PC-9 (cell line): Measurements from ENCODE around the gene YEATS4. TPM values are rescaled to one million over a fixed set of nuclear protein-coding genes. Genes with fewer than 3 reads are reported as not detected.

Source experiments
- BruUV-seq: library from RNA; stranded (reverse); fragments of 400-500 nt; replicated peaks from 2 replicates; lab custom pipeline; 2021; lab: Mats Ljungman, UMichigan
- CTCF ChIA-PET: fragments of 300-600 bp; sonication (Branson Sonifier 250); formaldehyde crosslinking; loops from one replicate; lab custom pipeline; 2022; ENCODE audit warnings: antibody characterized with exemption; lab: Charles Lee
- POLR2A ChIA-PET: fragments of 300-600 bp; sonication (Branson Sonifier 250); formaldehyde crosslinking; loops from one replicate; lab custom pipeline; 2022; ENCODE audit warnings: antibody characterized with exemption; ENCODE audit not compliant: unreplicated experiment; lab: Charles Lee
- DNase-seq, 2 experiments: peaks; one replicate each; pipeline versions ENCODE4 v3.0.0 to v3.0.0-alpha.2; 2015 to 2022; ENCODE audit warnings: mixed read lengths in 1 of 2
- H2AFZ ChIP-seq: fragments of 200-600 bp; sonication (generic); 2 replicates; pipeline ENCODE4 v1.8.1; 2017; ENCODE audit warnings: antibody characterized with exemption
- H3F3A ChIP-seq: fragments of 200-600 bp; sonication (generic); 2 replicates; pipeline ENCODE4 v1.8.1; 2017; ENCODE audit warnings: antibody characterized with exemption, mild to moderate bottlenecking, low read depth; ENCODE audit not compliant: insufficient read depth
- H3K27ac ChIP-seq: fragments of 200-600 bp; sonication (generic); 2 replicates; pipeline ENCODE4 v1.6.1; 2016; ENCODE audit warnings: mixed run types
- H3K27me3 ChIP-seq: fragments of 200-600 bp; sonication (generic); 2 replicates; pipeline ENCODE4 v1.6.1; 2016; ENCODE audit warnings: low read depth, mixed run types; ENCODE audit not compliant: insufficient read depth
- H3K36me3 ChIP-seq: fragments of 200-600 bp; sonication (generic); 2 replicates; pipeline ENCODE4 v1.6.1; 2016; ENCODE audit warnings: low read depth, mixed run types
- H3K4me1 ChIP-seq: fragments of 200-600 bp; sonication (generic); replicated peaks from 2 replicates; pipeline ENCODE4 v1.6.1; 2016; ENCODE audit warnings: mixed run types; ENCODE audit not compliant: insufficient read depth
- H3K4me2 ChIP-seq: fragments of 200-600 bp; sonication (generic); 2 replicates; pipeline ENCODE4 v1.6.1; 2017; ENCODE audit warnings: mixed run types
- H3K4me3 ChIP-seq: fragments of 200-600 bp; sonication (generic); 2 replicates; pipeline ENCODE4 v1.6.1; 2016; ENCODE audit warnings: mixed run types
- H3K79me2 ChIP-seq: fragments of 200-600 bp; sonication (generic); 2 replicates; pipeline ENCODE4 v1.6.1; 2017; ENCODE audit warnings: low read depth, mixed run types
- H3K9me2 ChIP-seq: fragments of 200-600 bp; sonication (generic); 2 replicates; pipeline ENCODE4 v1.8.1; 2017; ENCODE audit warnings: mild to moderate bottlenecking; ENCODE audit not compliant: insufficient read depth
- H3K9me3 ChIP-seq: fragments of 200-600 bp; sonication (generic); 2 replicates; pipeline ENCODE4 v1.8.1; 2016; ENCODE audit warnings: low read depth; ENCODE audit not compliant: insufficient read depth
- H4K20me1 ChIP-seq: fragments of 200-600 bp; sonication (generic); 2 replicates; pipeline ENCODE4 v1.8.1; 2017; ENCODE audit not compliant: insufficient read depth
- CTCF ChIP-seq: fragments of 200-600 bp; sonication (generic); conservative IDR thresholded peaks from 2 replicates; pipeline ENCODE4 v1.6.1; 2017; ENCODE audit warnings: mixed run types, antibody characterized with exemption, mild to moderate bottlenecking, moderate library complexity
- EZH2 ChIP-seq: fragments of 200-600 bp; sonication (generic); IDR thresholded peaks from 2 replicates; pipeline ENCODE4 v1.8.0; 2017; ENCODE audit warnings: antibody characterized with exemption, low read depth
- intact Hi-C: fragments of 100-400 bp; cut with micrococcal nuclease; formaldehyde crosslinking; loops from one replicate; pipeline ENCODE4 v1.10.0; 2022; ENCODE audit not compliant: unreplicated experiment
- total RNA-seq: library from RNA; stranded (reverse); gene quantifications from 2 replicates; pipeline ENCODE4 v1.2.3, GENCODE V29; 2021

The YEATS4 gene
- total RNA-seq, 1 experiment from 2014 or later = 23.5 TPM

GRCh38 chr12:69331519-69331908 is 28.0 kb upstream of the YEATS4 start:
- TF ChIP-seq CTCF (no peak), EZH2 (no peak)
- no peaks in the 10 kb centered on the region; the same call in 1 of the 2 replicates for H3F3A ChIP-seq
- H3K4me3 ChIP-seq = no peak overlapping the region
- H2AFZ ChIP-seq = peak overlapping the region; percentile 52; the same call in 1 of the 2 replicates
- no peaks in the 10 kb centered on the region for H3K27me3 ChIP-seq
- H3K79me2 ChIP-seq = no peaks in the 10 kb centered on the region
- H3K9me3 ChIP-seq = no peaks in the 10 kb centered on the region
- H3K27ac ChIP-seq = no peak overlapping the region
- H3K4me2 ChIP-seq = no peak overlapping the region
- ChIA-PET POLR2A (no interaction called here), CTCF (interaction anchor here (0.5 kb wide), 1 partner anchor 314 kb away, joined by 3 read pairs; no protein-coding TSS in a partner anchor)
- no TSS peak for BruUV-seq
- no peak for DNase-seq
- H4K20me1 ChIP-seq = no peaks in the 10 kb centered on the region
- no peaks in the 10 kb centered on the region for H3K4me1 ChIP-seq
- no peaks in the 10 kb centered on the region for H3K9me2 ChIP-seq
- no peaks in the 10 kb centered on the region for H3K36me3 ChIP-seq
- intact Hi-C loops = no loop called here

GRCh38 chr12:69331909-69332684 is 27.4 kb upstream of the YEATS4 start:
- Histone ChIP-seq H3K9me2 (no peaks in the 10 kb centered on the region), H3K79me2 (no peaks in the 10 kb centered on the region), H2AFZ (no peak overlapping the region), H3K27me3 (no peaks in the 10 kb centered on the region), H3K4me3 (no peak overlapping the region), H3K27ac (no peak overlapping the region), H3K36me3 (no peaks in the 10 kb centered on the region), H3K4me1 (no peaks in the 10 kb centered on the region), H3F3A (no peaks in the 10 kb centered on the region; the same call in 1 of the 2 replicates), H3K4me2 (no peak overlapping the region), H4K20me1 (no peaks in the 10 kb centered on the region), H3K9me3 (no peaks in the 10 kb centered on the region)
- intact Hi-C loops = no loop called here
- no peak for DNase-seq
- CTCF ChIA-PET = no interaction called here
- POLR2A ChIA-PET = no interaction called here
- BruUV-seq = no TSS peak
- TF ChIP-seq EZH2 = no peak
- TF ChIP-seq CTCF = no peak

GRCh38 chr12:69332815-69333358 is 26.7 kb upstream of the YEATS4 start:
- Histone ChIP-seq H3K9me2 (no peaks in the 10 kb centered on the region), H3K27me3 (no peaks in the 10 kb centered on the region), H3K9me3 (no peaks in the 10 kb centered on the region), H3K79me2 (no peaks in the 10 kb centered on the region), H3K4me2 (no peak overlapping the region), H3K4me3 (no peak overlapping the region), H3K36me3 (no peaks in the 10 kb centered on the region), H2AFZ (no peak overlapping the region), H3F3A (no peaks in the 10 kb centered on the region; the same call in 1 of the 2 replicates), H3K27ac (no peak overlapping the region), H4K20me1 (no peaks in the 10 kb centered on the region), H3K4me1 (no peaks in the 10 kb centered on the region)
- intact Hi-C loops = no loop called here
- ChIA-PET POLR2A (no interaction called here), CTCF (no interaction called here)
- TF ChIP-seq CTCF (no peak), EZH2 (no peak)
- no peak for DNase-seq
- BruUV-seq = no TSS peak
